Measurements from ENCODE around the gene WDR41.

DNA sequence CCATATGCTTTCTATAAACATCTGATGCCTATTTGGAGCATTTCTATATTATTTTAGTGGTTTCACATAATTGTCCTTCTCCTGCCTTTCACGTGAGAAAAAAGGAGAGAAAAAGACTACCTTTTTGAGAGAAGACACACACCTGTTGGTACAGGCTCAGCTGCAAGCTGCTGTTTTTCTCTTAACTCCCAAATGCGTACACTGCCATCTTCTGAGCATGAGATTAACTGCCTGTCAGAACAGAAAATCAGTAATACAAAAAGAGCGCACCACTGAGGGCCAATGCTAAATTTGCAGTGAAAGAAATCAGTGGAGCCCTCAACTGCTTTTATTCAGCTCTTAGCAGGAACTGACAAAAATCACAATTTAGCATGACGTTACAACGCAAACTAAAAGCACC is 54.9 kb downstream of the WDR41 start:
- no peak for TF ChIP-seq POLR2AphosphoS5 (IDR thresholded peaks at IDR 0.05)
- TF ChIP-seq, protein P1, sequence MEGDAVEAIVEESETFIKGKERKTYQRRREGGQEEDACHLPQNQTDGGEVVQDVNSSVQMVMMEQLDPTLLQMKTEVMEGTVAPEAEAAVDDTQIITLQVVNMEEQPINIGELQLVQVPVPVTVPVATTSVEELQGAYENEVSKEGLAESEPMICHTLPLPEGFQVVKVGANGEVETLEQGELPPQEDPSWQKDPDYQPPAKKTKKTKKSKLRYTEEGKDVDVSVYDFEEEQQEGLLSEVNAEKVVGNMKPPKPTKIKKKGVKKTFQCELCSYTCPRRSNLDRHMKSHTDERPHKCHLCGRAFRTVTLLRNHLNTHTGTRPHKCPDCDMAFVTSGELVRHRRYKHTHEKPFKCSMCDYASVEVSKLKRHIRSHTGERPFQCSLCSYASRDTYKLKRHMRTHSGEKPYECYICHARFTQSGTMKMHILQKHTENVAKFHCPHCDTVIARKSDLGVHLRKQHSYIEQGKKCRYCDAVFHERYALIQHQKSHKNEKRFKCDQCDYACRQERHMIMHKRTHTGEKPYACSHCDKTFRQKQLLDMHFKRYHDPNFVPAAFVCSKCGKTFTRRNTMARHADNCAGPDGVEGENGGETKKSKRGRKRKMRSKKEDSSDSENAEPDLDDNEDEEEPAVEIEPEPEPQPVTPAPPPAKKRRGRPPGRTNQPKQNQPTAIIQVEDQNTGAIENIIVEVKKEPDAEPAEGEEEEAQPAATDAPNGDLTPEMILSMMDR (IDR thresholded peaks at IDR 0.05), result no peak

Data from suprapubic skin (tissue), 3 donors.